ENCODE data around the gene RNASE9.
"Not testable (repeated sequence)": the region's sequence is repeated elsewhere in the genome, so short reads cannot be mapped to it uniquely, and the experiment has no call there.

The RNASE9 gene

DNA sequence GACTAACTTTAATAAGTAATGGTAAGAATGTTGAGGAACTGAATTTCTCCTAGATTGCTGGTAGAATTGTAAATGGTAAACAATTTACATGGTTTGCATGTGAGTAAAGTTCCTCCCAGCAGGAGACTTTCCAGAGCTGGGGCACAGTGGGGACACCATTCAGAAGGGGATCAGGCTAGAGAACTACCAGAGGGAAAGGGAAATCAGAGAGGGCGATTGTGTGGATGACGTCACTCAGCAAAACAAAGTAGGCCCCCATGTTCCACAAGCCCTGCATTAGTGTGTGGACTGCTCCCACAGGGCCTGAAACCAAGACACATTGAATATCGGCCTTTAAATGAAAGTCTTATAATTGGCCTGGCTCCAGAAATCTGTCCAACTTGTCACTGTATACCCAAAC is 17.5 kb upstream of the RNASE9 start:
- no CpG with 5 or more reads among the region's 3 CpGs for WGBS, 2 donors (ENCODE audit: extremely low coverage in 2 of 2, insufficient read length in 2 of 2, insufficient replicate concordance in 1 of 2)
- Histone ChIP-seq H2BK12ac (ENCODE audit: low read length) (no peak overlapping the region), H2BK120ac (ENCODE audit: low read depth, low read length) (no peak overlapping the region), H3K36me3 (replicated peaks in 1 of 2; ENCODE audit: control insufficient read depth in 2 of 2, insufficient read depth in 2 of 2, low read length in 2 of 2) (no peaks in the 10 kb centered on the region), H3K4me1 (ENCODE audit: control insufficient read depth in 2 of 2, insufficient read depth in 1 of 2, low read depth in 1 of 2, low read length in 2 of 2) (peaks cover 0 to 12% of the 10 kb centered on the region in 2 donors), H3K4me2 (ENCODE audit: insufficient read depth, low read length, poor library complexity, severe bottlenecking) (no peak overlapping the region), H3K79me1 (ENCODE audit: low read depth, low read length) (no peaks in the 10 kb centered on the region), H2AFZ (ENCODE audit: low read length) (no peak overlapping the region), H4K91ac (ENCODE audit: low read depth, low read length, poor library complexity) (no peak overlapping the region), H4K8ac (ENCODE audit: low read depth, low read length) (no peak overlapping the region), H3K27me3 (ENCODE audit: control insufficient read depth in 3 of 3, insufficient read depth in 3 of 3, low read depth in 1 of 3, low read length in 3 of 3) (peaks cover 0 to 10% (median 0%) of the 10 kb centered on the region in 3 experiments), H3K14ac (ENCODE audit: low read length) (no peak overlapping the region), H2BK15ac (ENCODE audit: low read length) (no peak overlapping the region), H3K23ac (ENCODE audit: low read depth, low read length, poor library complexity) (no peak overlapping the region), H3K18ac (ENCODE audit: low read length) (no peak overlapping the region), H3K27ac (replicated peaks; ENCODE audit: low read length) (no peak overlapping the region), H3K4ac (ENCODE audit: low read length) (no peak overlapping the region), H3K9ac (ENCODE audit: low read depth, low read length, poor library complexity) (no peak overlapping the region), H2AK5ac (ENCODE audit: low read depth, low read length) (no peak overlapping the region), H2BK5ac (ENCODE audit: low read length) (no peak overlapping the region), H3K9me3 (replicated peaks in 1 of 2; ENCODE audit: control insufficient read depth in 2 of 2, insufficient read depth in 1 of 2, low read depth in 1 of 2, low read length in 2 of 2) (no peaks in the 10 kb centered on the region), H3K4me3 (ENCODE audit: low read length in 2 of 2) (no peak overlapping the region)
- DNase-seq (ENCODE audit: low spot score) = peak; percentile 35

DNA sequence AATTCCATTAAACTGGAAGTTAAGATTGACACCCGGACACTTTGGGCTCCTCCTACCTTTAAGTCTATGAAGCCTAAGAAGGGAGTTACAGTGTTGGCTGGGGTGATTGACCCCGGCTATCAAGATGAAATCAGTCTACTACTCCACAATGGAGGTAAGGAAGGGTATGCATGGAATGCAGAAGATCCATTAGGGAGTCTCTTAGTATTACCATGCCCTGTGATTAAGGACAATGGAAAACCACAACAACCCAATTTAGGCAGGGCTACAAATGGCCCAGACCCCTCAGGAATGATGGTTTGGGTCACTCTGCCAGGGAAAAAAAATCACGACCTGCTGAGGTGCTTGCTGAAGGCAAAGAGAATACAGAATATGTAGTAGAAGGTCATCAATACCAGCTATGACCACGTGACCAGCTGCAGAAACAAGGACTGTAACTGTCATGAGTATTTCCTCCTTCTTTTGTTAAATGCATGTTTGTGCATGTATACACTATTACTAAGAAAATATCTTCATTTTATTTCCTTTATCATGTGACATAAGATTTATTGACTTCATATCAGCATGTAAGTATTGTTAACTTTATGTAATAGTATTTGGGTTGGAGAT is 11.6 kb upstream of the RNASE9 start:
- not testable (repeated sequence) for H4K8ac ChIP-seq (ENCODE audit: low read depth, low read length); H3K14ac ChIP-seq (ENCODE audit: low read length); H3K27me3 ChIP-seq (ENCODE audit: control insufficient read depth in 3 of 3, insufficient read depth in 3 of 3, low read depth in 1 of 3, low read length in 3 of 3); H2BK15ac ChIP-seq (ENCODE audit: low read length); H3K27ac ChIP-seq (replicated peaks; ENCODE audit: low read length); H2BK12ac ChIP-seq (ENCODE audit: low read length); H3K23ac ChIP-seq (ENCODE audit: low read depth, low read length, poor library complexity); DNase-seq (ENCODE audit: low spot score); H4K91ac ChIP-seq (ENCODE audit: low read depth, low read length, poor library complexity); H2AFZ ChIP-seq (ENCODE audit: low read length); H3K79me1 ChIP-seq (ENCODE audit: low read depth, low read length); H3K9me3 ChIP-seq (replicated peaks in 1 of 2; ENCODE audit: control insufficient read depth in 2 of 2, insufficient read depth in 1 of 2, low read depth in 1 of 2, low read length in 2 of 2); H3K4me3 ChIP-seq (ENCODE audit: low read length in 2 of 2); H3K18ac ChIP-seq (ENCODE audit: low read length); H2BK5ac ChIP-seq (ENCODE audit: low read length); H2AK5ac ChIP-seq (ENCODE audit: low read depth, low read length); H3K4me1 ChIP-seq (ENCODE audit: control insufficient read depth in 2 of 2, insufficient read depth in 1 of 2, low read depth in 1 of 2, low read length in 2 of 2); H3K36me3 ChIP-seq (replicated peaks in 1 of 2; ENCODE audit: control insufficient read depth in 2 of 2, insufficient read depth in 2 of 2, low read length in 2 of 2); H3K9ac ChIP-seq (ENCODE audit: low read depth, low read length, poor library complexity); H3K4ac ChIP-seq (ENCODE audit: low read length); H3K4me2 ChIP-seq (ENCODE audit: insufficient read depth, low read length, poor library complexity, severe bottlenecking); H2BK120ac ChIP-seq (ENCODE audit: low read depth, low read length)
- WGBS, 2 donors (ENCODE audit: extremely low coverage in 2 of 2, insufficient read length in 2 of 2, insufficient replicate concordance in 1 of 2) = no CpG with 5 or more reads among the region's 4 CpGs

DNA sequence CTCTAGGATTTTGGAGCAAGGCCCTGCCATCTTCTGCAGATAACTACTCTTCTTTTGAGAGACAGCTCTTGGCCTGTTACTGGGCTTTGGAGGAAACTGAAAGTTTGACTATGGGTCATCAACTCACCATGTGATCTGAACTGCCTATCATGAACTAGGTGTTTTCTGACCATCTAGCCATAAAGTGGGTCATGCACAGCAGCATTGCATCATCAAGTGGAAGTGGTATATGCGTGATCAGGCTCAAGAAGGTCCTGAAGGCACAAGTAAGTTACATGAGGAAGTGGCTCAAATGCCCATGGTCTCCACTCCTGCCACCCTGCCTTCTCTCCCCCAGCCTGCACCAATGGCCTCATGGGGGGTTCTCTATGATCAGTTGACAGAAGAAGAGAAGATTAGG is 9.9 kb upstream of the RNASE9 start:
- H2BK12ac ChIP-seq (ENCODE audit: low read length); H3K79me1 ChIP-seq (ENCODE audit: low read depth, low read length); H3K9ac ChIP-seq (ENCODE audit: low read depth, low read length, poor library complexity); H3K27ac ChIP-seq (replicated peaks; ENCODE audit: low read length); H3K4me3 ChIP-seq (ENCODE audit: low read length in 2 of 2); H3K18ac ChIP-seq (ENCODE audit: low read length); H2AK5ac ChIP-seq (ENCODE audit: low read depth, low read length); H2BK15ac ChIP-seq (ENCODE audit: low read length); H3K9me3 ChIP-seq (replicated peaks in 1 of 2; ENCODE audit: control insufficient read depth in 2 of 2, insufficient read depth in 1 of 2, low read depth in 1 of 2, low read length in 2 of 2); H4K8ac ChIP-seq (ENCODE audit: low read depth, low read length); DNase-seq (ENCODE audit: low spot score); H4K91ac ChIP-seq (ENCODE audit: low read depth, low read length, poor library complexity); H3K4ac ChIP-seq (ENCODE audit: low read length); H3K4me1 ChIP-seq (ENCODE audit: control insufficient read depth in 2 of 2, insufficient read depth in 1 of 2, low read depth in 1 of 2, low read length in 2 of 2); H3K36me3 ChIP-seq (replicated peaks in 1 of 2; ENCODE audit: control insufficient read depth in 2 of 2, insufficient read depth in 2 of 2, low read length in 2 of 2); H3K23ac ChIP-seq (ENCODE audit: low read depth, low read length, poor library complexity); H3K4me2 ChIP-seq (ENCODE audit: insufficient read depth, low read length, poor library complexity, severe bottlenecking); H2BK5ac ChIP-seq (ENCODE audit: low read length); H3K14ac ChIP-seq (ENCODE audit: low read length); H2AFZ ChIP-seq (ENCODE audit: low read length); H2BK120ac ChIP-seq (ENCODE audit: low read depth, low read length); H3K27me3 ChIP-seq (ENCODE audit: control insufficient read depth in 3 of 3, insufficient read depth in 3 of 3, low read depth in 1 of 3, low read length in 3 of 3): not testable (repeated sequence)
- whole genome bisulfite sequencing, 2 donors (ENCODE audit: extremely low coverage in 2 of 2, insufficient read length in 2 of 2, insufficient replicate concordance in 1 of 2) = no CpG with 5 or more reads among the region's 1 CpG

DNA sequence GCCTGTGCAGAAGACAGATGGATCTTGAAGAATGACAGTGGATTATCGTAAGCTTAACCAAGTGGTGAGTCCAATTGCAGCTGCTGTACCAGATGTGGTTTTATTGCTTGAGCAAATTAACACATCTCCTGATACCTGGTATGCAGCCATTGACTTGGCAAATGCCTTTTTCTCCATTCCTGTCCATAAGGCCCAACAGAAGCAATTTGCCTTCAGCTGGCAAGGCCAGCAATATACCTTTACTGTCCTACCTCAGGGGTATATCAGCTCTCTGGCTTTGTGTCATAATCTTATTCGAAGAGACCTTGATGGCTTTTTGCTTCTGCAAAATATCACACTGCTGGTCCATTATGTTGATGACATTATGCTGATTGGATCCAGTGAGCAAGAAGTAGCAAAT is 9.0 kb upstream of the RNASE9 start:
- H3K79me1 ChIP-seq (ENCODE audit: low read depth, low read length); H2AK5ac ChIP-seq (ENCODE audit: low read depth, low read length); H4K91ac ChIP-seq (ENCODE audit: low read depth, low read length, poor library complexity); H3K4ac ChIP-seq (ENCODE audit: low read length); H3K4me1 ChIP-seq (ENCODE audit: control insufficient read depth in 2 of 2, insufficient read depth in 1 of 2, low read depth in 1 of 2, low read length in 2 of 2); H3K36me3 ChIP-seq (replicated peaks in 1 of 2; ENCODE audit: control insufficient read depth in 2 of 2, insufficient read depth in 2 of 2, low read length in 2 of 2); H2BK5ac ChIP-seq (ENCODE audit: low read length); H2BK12ac ChIP-seq (ENCODE audit: low read length); DNase-seq (ENCODE audit: low spot score); H2BK120ac ChIP-seq (ENCODE audit: low read depth, low read length); H2AFZ ChIP-seq (ENCODE audit: low read length); H3K27me3 ChIP-seq (ENCODE audit: control insufficient read depth in 3 of 3, insufficient read depth in 3 of 3, low read depth in 1 of 3, low read length in 3 of 3); H3K4me3 ChIP-seq (ENCODE audit: low read length in 2 of 2); H3K27ac ChIP-seq (replicated peaks; ENCODE audit: low read length); H3K9ac ChIP-seq (ENCODE audit: low read depth, low read length, poor library complexity); H2BK15ac ChIP-seq (ENCODE audit: low read length); H3K4me2 ChIP-seq (ENCODE audit: insufficient read depth, low read length, poor library complexity, severe bottlenecking); H4K8ac ChIP-seq (ENCODE audit: low read depth, low read length); H3K18ac ChIP-seq (ENCODE audit: low read length); H3K14ac ChIP-seq (ENCODE audit: low read length); H3K9me3 ChIP-seq (replicated peaks in 1 of 2; ENCODE audit: control insufficient read depth in 2 of 2, insufficient read depth in 1 of 2, low read depth in 1 of 2, low read length in 2 of 2); H3K23ac ChIP-seq (ENCODE audit: low read depth, low read length, poor library complexity): not testable (repeated sequence)
- no CpG with 5 or more reads among the region's 2 CpGs for WGBS, 2 donors (ENCODE audit: extremely low coverage in 2 of 2, insufficient read length in 2 of 2, insufficient replicate concordance in 1 of 2)
